Gastrocnemius medialis (tissue), 4 donors: ENCODE measurements around the gene WFDC12.

Source experiments
- POLR2A ChIP-seq, 2 donors: fragments of 450-650 bp; IDR thresholded peaks; one replicate each; pipeline ENCODE4 v1.6.1; 2017; ENCODE audit warnings: antibody characterized with exemption in 2 of 2, mild to moderate bottlenecking in 2 of 2, moderate library complexity in 2 of 2
- TF ChIP-seq, protein P1 (sequence below), 5 experiments: fragments of 450-650 bp in 3 of 5; fragments of 200-600 bp in 2 of 5; sonication (generic) in 2 of 5; IDR thresholded peaks in 4 of 5; conservative IDR thresholded peaks in 1 of 5; 1 replicate in 4 of 5; 2 replicates in 1 of 5; pipeline ENCODE4 v1.5.1; 2016 to 2019; ENCODE audit warnings: antibody characterized with exemption in 5 of 5, mild to moderate bottlenecking in 3 of 5, moderate library complexity in 3 of 5

DNA sequence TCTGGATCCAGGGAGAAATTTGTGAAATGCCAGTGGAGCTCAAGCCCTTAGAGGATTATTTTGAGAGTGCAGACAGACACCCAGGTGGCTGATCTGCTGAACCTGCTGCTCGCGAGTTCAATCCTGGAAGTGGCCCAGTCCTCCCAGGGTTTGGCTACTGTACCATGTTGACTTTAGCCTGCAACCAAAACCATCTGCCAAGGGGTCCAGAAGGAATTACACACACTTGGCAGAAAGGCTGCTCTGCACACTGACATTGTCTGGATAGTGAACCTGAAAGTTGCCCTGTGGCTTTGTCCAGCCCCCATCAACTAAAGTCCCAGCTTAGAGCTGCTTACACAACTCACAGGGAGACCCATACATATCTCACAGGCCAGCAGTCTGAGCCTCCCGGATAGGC lies 28.9 kb upstream of the WFDC12 start:
- TF ChIP-seq, protein P1, sequence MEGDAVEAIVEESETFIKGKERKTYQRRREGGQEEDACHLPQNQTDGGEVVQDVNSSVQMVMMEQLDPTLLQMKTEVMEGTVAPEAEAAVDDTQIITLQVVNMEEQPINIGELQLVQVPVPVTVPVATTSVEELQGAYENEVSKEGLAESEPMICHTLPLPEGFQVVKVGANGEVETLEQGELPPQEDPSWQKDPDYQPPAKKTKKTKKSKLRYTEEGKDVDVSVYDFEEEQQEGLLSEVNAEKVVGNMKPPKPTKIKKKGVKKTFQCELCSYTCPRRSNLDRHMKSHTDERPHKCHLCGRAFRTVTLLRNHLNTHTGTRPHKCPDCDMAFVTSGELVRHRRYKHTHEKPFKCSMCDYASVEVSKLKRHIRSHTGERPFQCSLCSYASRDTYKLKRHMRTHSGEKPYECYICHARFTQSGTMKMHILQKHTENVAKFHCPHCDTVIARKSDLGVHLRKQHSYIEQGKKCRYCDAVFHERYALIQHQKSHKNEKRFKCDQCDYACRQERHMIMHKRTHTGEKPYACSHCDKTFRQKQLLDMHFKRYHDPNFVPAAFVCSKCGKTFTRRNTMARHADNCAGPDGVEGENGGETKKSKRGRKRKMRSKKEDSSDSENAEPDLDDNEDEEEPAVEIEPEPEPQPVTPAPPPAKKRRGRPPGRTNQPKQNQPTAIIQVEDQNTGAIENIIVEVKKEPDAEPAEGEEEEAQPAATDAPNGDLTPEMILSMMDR (IDR thresholded peaks at IDR 0.05 in 4 of 5, conservative IDR thresholded peaks at IDR 0.05 in 1 of 5): no peak
- TF ChIP-seq POLR2A (IDR thresholded peaks at IDR 0.05): no peak
